Measurements from ENCODE around the gene NMNAT2. TPM values are rescaled to one million over a fixed set of nuclear protein-coding genes. Genes with fewer than 3 reads are reported as not detected.

Gene NMNAT2
- total RNA-seq, 2 donors from 2014 or later, result 1.0 to 1.3 TPM

DNA sequence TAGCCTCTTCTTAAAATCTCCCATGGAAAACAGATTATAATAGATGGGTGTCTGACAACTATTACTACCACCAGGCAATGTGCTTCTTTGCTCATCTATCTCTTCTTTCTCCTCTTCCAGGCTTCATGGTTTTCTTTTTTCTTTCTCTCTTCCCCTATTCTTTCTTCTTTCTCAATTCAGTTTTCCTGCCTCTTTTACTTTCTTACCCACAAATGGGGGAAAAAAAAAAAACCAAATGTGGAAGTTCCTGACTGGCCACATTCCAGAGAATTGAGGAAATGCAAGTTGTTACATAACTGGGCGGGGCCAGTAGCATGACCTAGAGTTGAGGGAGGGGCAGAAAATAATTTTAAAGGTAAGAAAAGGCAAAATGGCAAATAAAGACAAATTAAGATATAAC, 43.2 kb upstream of the NMNAT2 start:
- ATAC-seq, result no peak
- H3K4me3 ChIP-seq, result no peak overlapping the region
- WGBS, 2 donors, result 58 to 76% methylated on average over 1 of the region's 1 CpG
- H3K27me3 ChIP-seq, result no peaks in the 10 kb centered on the region
- no peak for TF ChIP-seq POLR2A (IDR thresholded peaks at IDR 0.05)
- no peak for TF ChIP-seq CTCF (IDR thresholded peaks at IDR 0.05)
- intact Hi-C loops (cut with DNase I), result loop anchor here (10.0 kb wide), 1 partner anchor 163 kb away; no protein-coding TSS in a partner anchor
- peak in 3 of 4 donors; percentile 7 to 37 (median 13) for DNase-seq
- H3K27ac ChIP-seq, result no peak overlapping the region
- no peaks in the 10 kb centered on the region for H3K36me3 ChIP-seq (replicated peaks in 1 of 2; ENCODE audit: insufficient read depth in 1 of 2, low read depth in 2 of 2)
- no peaks in the 10 kb centered on the region for H3K9me3 ChIP-seq
- no peaks in the 10 kb centered on the region for H3K4me1 ChIP-seq

DNA sequence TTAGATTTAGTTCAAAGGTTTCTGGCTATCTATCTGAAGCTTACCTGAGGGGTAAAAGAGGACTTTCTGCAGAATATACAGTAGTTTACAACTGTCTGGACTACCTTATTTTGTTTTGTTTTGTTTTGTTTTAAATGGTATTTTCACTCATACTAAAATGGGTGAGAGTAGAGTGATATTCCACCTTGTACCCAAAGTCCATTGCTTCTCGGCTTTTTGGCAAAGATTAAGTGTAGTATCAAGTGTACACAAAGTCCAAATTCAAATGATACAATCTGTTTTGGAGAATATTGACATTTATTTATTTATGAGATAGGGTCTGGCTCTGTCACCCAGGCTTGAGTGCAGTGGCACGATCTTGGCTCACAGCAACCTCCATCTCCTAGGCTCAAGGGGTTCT, 42.4 kb upstream of the NMNAT2 start:
- 32 to 47% methylated on average over 2 of the region's 2 CpGs for WGBS, 2 donors
- Histone ChIP-seq H3K9me3 (no peaks in the 10 kb centered on the region), H3K27ac (no peak overlapping the region), H3K27me3 (no peaks in the 10 kb centered on the region), H3K36me3 (replicated peaks in 1 of 2; ENCODE audit: insufficient read depth in 1 of 2, low read depth in 2 of 2) (no peaks in the 10 kb centered on the region), H3K4me1 (no peaks in the 10 kb centered on the region), H3K4me3 (no peak overlapping the region)
- TF ChIP-seq CTCF (IDR thresholded peaks at IDR 0.05) (no peak), POLR2A (IDR thresholded peaks at IDR 0.05) (no peak)
- intact Hi-C loops (cut with DNase I), result loop anchor here (10.0 kb wide), 1 partner anchor 164 kb away; no protein-coding TSS in a partner anchor
- DNase-seq (no peak), ATAC-seq (no peak)

GRCh38 chr1:183457449-183457848, 39.3 kb upstream of the NMNAT2 start:
- Histone ChIP-seq H3K27ac (no peak overlapping the region), H3K4me3 (no peak overlapping the region), H3K9me3 (no peaks in the 10 kb centered on the region), H3K27me3 (no peaks in the 10 kb centered on the region), H3K36me3 (replicated peaks in 1 of 2; ENCODE audit: insufficient read depth in 1 of 2, low read depth in 2 of 2) (no peaks in the 10 kb centered on the region), H3K4me1 (no peaks in the 10 kb centered on the region)
- ATAC-seq (no peak), DNase-seq (no peak)
- TF ChIP-seq POLR2A (IDR thresholded peaks at IDR 0.05), result no peak
- no peak for TF ChIP-seq CTCF (IDR thresholded peaks at IDR 0.05)
- intact Hi-C loops (cut with DNase I), result no loop called here
- WGBS, 2 donors, result 73 to 75% methylated on average over 3 of the region's 3 CpGs

DNA sequence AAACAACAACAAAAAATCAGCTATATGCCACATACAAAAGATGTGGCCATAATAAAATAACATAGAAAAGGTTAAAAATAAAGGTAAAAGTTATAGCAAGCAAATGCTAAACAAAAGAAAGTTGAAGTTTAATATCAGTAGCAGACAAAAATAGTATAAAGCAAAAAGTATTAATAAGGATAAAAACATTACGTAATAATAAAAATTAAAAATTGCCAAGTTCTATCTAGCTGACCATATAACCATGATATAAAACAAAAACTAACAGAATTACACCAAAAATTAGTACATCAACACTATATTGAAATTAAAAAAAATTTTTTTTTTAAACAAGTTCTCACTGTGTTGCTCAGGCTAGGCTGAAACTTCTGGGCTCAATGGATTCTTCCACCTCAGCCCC, 38.6 kb upstream of the NMNAT2 start:
- no peak for DNase-seq
- Histone ChIP-seq H3K36me3 (replicated peaks in 1 of 2; ENCODE audit: insufficient read depth in 1 of 2, low read depth in 2 of 2) (no peaks in the 10 kb centered on the region), H3K4me1 (no peaks in the 10 kb centered on the region), H3K27me3 (no peaks in the 10 kb centered on the region), H3K9me3 (no peaks in the 10 kb centered on the region), H3K4me3 (no peak overlapping the region), H3K27ac (no peak overlapping the region)
- ATAC-seq, result no peak
- TF ChIP-seq CTCF (IDR thresholded peaks at IDR 0.05), result no peak
- no peak for TF ChIP-seq POLR2A (IDR thresholded peaks at IDR 0.05)
- 90 to 95% methylated on average over 1 of the region's 1 CpG for WGBS, 2 donors
- intact Hi-C loops (cut with DNase I), result no loop called here

- no peak overlapping the region for H3K27ac ChIP-seq
- H3K4me1 ChIP-seq, result no peaks in the 10 kb centered on the region
- DNase-seq (no peak), ATAC-seq (no peak)
- no peak overlapping the region for H3K4me3 ChIP-seq
- TF ChIP-seq POLR2A (IDR thresholded peaks at IDR 0.05) (no peak), CTCF (IDR thresholded peaks at IDR 0.05) (no peak)
- H3K9me3 ChIP-seq, result no peaks in the 10 kb centered on the region
- no peaks in the 10 kb centered on the region for H3K36me3 ChIP-seq (replicated peaks in 1 of 2; ENCODE audit: insufficient read depth in 1 of 2, low read depth in 2 of 2)
- H3K27me3 ChIP-seq, result no peaks in the 10 kb centered on the region
- intact Hi-C loops (cut with DNase I), result no loop called here
- WGBS, 2 donors, result 63 to 86% methylated on average over 2 of the region's 2 CpGs
Measured at GRCh38 chr1:183454377-183454776, 36.2 kb upstream of the NMNAT2 start.

Measured in body of pancreas (tissue), 4 donors.